Stimulated activated CD8-positive, alpha-beta memory T cell treated with anti-CD3 and anti-CD28 coated beads, Interleukin-15, amount 100 ng/mL, for 1 hour (primary cell): Measurements from ENCODE around the gene TSPYL2.

Source experiments
- DNase-seq: peaks from one replicate; pipeline ENCODE4 v3.0.0-alpha.2; 2020; ENCODE audit warnings: low read depth

The TSPYL2 gene

DNA sequence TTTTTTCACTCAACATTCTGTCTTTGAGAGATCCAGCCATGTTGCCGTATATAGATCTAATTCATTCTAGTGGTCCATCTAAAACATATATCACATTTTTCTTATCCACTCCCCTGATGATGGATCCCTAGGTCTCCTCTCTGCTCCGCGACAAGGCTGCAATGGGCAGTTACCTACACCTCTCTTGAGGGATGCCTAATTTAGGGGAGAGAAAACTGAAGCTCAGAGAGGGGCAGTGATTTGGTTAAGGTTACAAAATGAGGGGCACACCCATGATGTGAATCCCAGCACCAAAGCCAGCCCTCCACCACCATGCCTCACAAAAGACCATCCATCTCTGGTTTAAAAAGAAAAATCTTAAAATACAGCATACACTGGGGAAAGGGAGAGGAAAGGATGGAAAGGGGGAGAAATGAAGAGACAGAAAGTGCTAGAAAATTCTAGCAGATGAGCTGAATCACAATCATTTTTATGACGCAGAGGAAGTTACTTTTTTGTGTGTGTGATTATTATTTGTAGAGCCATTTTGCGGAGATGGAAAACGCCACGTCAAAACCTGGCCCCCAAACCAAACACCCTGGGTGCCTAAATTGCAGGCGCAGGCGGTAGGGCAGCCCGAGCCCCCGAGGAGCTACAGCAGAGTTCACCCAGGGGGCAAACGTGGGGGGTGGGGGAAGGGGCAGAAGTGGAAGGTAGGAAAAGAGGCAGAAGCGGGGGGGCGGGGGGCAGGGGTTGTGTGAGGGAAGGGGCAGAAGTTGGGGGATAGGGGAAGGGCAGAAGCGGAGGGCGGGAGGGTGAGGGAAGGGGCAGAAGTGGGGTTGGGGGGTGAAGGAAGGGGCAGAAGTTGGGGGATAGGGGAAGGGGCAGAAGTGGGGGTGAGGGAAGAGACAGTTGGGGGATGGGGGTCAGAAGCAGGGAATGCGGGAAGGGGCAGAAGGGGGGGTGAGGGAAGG, 1.3 kb upstream of the TSPYL2 start:
- DNase-seq = no peak

GRCh38 chrX:53082773-53083616, 828 bp downstream of the TSPYL2 start:
- DNase-seq = no peak

- DNase-seq = no peak
Measured at GRCh38 chrX:53084043-53084570, 1.9 kb downstream of the TSPYL2 start.

- no peak for DNase-seq
Measured at GRCh38 chrX:53084863-53085262, 2.7 kb downstream of the TSPYL2 start.

DNA sequence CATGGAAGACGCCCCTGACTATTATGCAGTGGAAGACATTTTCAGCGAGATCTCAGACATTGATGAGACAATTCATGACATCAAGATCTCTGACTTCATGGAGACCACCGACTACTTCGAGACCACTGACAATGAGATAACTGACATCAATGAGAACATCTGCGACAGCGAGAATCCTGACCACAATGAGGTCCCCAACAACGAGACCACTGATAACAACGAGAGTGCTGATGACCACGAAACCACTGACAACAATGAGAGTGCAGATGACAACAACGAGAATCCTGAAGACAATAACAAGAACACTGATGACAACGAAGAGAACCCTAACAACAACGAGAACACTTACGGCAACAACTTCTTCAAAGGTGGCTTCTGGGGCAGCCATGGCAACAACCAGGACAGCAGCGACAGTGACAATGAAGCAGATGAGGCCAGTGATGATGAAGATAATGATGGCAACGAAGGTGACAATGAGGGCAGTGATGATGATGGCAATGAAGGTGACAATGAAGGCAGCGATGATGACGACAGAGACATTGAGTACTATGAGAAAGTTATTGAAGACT, 3.6 kb downstream of the TSPYL2 start:
- no peak for DNase-seq

DNA sequence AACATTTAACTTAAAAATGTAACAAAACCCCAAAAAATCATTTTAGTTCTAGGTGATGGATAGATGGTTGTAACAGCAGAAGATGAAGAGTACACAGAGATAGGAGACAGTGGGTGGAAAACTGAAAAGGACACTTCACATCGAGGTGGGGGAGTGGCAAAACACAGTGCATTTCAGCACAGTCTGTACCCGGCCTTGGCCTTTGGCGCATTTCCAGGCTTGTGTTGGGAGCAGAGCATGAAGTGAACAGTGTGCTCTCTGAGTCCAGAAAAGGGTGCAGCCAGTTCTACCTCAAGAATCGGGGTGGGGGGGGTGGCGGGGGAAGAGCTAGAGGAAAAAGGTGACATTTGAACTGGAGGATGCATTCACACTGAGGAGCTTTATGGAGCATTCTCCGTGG, 4.3 kb downstream of the TSPYL2 start:
- no peak for DNase-seq

DNA sequence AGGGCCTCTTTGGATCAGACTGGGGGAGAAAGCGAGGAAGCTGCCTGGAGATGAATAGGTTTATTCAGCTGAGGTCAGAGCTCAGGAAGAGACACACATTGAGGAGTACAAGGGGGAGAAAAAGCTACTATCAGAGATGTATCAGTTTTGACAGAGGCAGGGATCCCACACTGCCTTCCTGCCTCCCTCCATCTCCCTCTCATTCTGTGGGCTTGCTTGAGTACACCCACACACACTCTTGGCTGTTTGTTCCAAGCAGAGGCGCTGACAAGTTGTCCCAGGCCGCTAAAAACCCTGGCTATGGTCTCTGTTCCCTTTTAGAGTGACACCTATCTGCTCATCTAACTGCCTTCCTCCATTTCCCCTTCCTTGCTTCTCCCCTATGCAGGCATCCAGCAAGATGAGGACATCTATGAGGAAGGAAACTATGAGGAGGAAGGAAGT, 5.2 kb downstream of the TSPYL2 start:
- DNase-seq = no peak

GRCh38 chrX:53088136-53088974, 6.2 kb downstream of the TSPYL2 start:
- no peak for DNase-seq

DNA sequence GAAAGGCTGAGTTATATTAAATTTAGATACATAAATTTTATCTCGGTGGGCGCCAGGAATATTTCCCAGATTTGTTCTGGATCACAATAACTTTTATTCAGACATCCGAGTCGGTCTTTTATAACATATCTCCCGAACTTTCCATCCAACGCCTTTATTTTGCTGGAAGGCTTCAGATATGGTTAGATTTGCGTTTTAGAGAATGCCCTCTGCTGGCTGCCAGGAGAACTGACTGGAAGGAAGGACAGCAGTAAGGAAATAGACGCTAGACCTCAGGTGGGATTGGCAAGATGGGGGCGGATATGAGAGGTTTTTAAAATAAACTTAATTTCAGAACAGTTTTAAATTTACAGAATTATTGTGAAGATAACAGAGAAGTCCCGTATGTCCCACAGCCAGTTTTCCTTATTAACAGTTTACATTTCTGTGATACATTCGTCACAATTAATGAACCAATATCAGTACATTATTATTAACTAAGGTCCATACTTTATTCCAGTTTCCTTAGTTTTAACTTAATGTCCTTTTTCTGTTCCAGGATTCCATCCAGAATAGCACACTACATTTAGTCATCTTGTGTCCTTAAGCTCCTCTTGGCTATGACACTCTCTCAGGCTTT, 7.2 kb downstream of the TSPYL2 start:
- no peak for DNase-seq

- DNase-seq = no peak
Measured at GRCh38 chrX:53089925-53090324, 7.8 kb downstream of the TSPYL2 start.

- DNase-seq = no peak
Measured at GRCh38 chrX:53091354-53091753, 9.2 kb downstream of the TSPYL2 start.

DNA sequence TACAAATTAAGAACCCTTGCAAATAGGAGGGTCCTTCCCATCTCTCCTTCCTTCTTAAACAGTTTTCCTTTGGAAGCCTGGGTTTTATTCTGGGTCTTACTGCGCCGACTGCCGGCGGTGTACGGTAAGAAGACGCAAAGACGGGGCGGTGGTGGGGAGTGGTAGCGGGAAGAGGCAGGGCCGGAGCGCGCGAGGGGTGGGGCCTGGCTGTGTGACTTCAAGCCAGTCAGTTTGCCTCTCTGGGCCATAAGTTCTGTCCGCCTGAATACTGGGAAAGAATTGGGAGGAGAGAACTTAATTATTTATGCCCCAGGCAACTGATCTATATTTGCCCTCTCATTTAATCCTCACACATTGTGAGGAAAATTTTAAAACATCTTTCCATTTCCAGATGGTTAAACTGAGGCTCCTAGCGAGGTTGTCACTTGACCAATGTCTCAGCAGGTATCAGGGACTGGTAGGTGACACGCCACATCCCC, 11.0 kb downstream of the TSPYL2 start:
- DNase-seq = no peak

- peak; percentile 59 for DNase-seq
Measured at GRCh38 chrX:53093748-53094581, 11.8 kb downstream of the TSPYL2 start, which contains the start of gene KANTR. KANTR (plus strand) TSS chrX:53094142; CDS start chrX:53124273, 30,131 bp downstream.

DNA sequence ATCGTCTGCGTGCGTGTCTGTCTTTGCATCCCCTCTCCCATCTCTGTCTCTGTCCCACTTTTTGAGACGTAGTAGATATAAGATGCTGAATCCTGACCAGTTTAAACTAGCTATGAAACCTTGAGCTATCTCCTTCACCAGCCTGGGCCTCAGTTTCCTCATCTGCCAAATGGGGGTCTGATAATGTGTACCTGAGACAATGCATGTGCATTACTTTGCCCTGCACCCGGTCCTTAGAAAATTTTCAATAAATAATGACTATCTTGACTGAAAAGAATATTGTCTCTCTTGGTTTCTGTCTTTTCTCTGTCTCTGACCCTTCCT, 12.4 kb downstream of the TSPYL2 start:
- DNase-seq = no peak

- DNase-seq = no peak
Measured at GRCh38 chrX:53095796-53096195, 13.6 kb downstream of the TSPYL2 start.

DNA sequence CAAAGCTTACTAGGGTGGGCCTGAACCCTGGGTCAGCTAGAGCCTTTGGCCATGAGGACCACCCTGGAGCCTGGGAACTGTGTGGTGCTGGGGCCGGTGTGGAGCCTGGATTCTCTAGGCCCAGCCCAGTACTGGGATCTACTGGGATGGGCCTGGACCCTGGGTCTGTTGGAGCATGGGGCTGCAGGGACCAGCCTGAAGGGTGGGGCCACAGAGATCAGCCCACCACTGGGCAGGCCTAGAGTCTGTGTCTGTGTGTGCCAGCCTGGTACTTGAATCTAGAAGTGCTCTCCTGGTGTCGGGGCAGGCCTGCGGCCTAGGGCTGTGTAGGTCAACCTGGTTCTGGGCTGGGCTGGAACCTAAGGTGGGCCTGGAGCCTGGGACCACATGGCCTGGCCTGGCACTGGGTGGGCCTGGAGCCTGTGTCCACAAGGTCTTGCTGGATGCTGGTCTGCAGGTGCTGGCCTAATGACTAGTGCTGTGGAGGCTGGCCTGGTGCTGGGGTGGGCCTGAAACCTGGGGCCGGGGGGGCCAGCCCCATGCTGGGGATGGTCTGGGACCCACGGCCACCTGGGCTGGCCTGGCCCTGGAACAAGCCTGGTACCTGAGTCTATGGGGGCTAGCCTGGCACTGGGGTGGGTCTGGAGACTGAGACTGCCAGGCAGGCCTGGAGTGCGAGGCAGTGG, 32.8 kb downstream of the TSPYL2 start:
- no peak for DNase-seq

DNA sequence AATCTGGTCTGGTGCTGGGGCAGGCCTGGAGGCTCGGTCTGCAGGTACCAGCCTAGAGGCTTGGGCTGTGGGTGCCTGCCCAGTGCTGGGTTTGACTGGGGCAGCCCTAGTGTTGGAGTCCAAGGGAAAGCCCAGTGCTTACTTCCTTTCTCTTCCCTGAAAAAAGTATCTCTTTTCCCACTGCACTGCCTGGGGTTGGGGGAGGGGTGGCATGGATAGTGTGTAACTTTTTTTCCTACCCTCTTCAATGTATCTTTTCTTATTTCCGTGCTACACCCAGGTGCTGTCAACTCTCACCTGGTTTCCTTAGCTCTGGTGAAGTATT, 33.3 kb downstream of the TSPYL2 start:
- no peak for DNase-seq

GRCh38 chrX:53116101-53116500, 33.9 kb downstream of the TSPYL2 start:
- DNase-seq = no peak

- DNase-seq = no peak
Measured at GRCh38 chrX:53122013-53122412, 39.8 kb downstream of the TSPYL2 start.
